OCI-LY7 (cell line): ENCODE measurements around the gene TNK1.

ENCODE experiments used
- CTCF ChIP-seq: fragments of 200-600 bp; sonication (generic); conservative IDR thresholded peaks from 2 replicates; pipeline ENCODE4 v1.5.1; 2014; ENCODE audit warnings: mild to moderate bottlenecking, antibody characterized with exemption, low read length, moderate library complexity, mixed read lengths
- EZH2phosphoT487 ChIP-seq: fragments of 200-600 bp; sonication (generic); IDR thresholded peaks from 2 replicates; pipeline ENCODE4 v1.6.1; 2018; ENCODE audit warnings: low read depth, borderline replicate concordance, mild to moderate bottlenecking, mixed run types, antibody characterized with exemption, low read length, moderate library complexity, mixed read lengths

- no peak for TF ChIP-seq CTCF
- no peak for TF ChIP-seq EZH2phosphoT487
These were observed 23.5 kb upstream of the TNK1 start for GRCh38 chr17:7357381-7357780.
